ENCODE measurements around the gene SMIM11.

DNA sequence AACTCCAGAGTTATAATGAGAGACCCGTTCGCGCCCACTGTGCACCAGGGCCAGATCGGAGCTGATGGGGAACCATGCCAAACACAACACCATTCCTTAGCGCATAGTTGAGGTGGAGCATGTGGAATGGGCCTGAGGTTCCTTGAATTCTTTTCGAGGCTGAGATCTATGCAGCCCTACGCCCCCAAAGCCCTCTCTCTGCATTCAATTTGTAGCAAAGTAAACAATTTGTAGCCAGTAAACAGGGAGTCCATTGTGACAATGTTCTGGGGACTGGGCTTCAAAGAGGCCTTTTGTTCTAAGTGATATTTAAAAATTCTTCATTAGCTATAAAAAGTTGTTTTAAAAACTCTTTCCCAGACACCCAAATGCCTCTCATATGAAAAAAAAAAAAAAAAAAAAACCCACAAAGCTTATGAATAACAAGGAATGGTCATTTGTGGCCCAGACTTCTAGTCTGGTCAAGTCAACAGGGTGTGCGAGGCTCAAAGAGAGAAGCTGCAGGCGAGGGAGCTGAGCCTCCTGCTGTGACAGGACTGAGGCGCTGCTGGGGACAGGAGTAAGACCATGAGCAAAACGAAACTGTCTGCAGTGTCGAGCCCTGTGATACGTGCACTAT is 42.1 kb upstream of the SMIM11 start:
- TF ChIP-seq, protein P1, sequence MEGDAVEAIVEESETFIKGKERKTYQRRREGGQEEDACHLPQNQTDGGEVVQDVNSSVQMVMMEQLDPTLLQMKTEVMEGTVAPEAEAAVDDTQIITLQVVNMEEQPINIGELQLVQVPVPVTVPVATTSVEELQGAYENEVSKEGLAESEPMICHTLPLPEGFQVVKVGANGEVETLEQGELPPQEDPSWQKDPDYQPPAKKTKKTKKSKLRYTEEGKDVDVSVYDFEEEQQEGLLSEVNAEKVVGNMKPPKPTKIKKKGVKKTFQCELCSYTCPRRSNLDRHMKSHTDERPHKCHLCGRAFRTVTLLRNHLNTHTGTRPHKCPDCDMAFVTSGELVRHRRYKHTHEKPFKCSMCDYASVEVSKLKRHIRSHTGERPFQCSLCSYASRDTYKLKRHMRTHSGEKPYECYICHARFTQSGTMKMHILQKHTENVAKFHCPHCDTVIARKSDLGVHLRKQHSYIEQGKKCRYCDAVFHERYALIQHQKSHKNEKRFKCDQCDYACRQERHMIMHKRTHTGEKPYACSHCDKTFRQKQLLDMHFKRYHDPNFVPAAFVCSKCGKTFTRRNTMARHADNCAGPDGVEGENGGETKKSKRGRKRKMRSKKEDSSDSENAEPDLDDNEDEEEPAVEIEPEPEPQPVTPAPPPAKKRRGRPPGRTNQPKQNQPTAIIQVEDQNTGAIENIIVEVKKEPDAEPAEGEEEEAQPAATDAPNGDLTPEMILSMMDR (IDR thresholded peaks at IDR 0.05): no peak
- TF ChIP-seq POLR2A (IDR thresholded peaks at IDR 0.05): no peak

Measured in esophagus squamous epithelium (tissue), 4 donors.